Measurements from ENCODE around the gene GNAL.
"Not testable (repeated sequence)": the region's sequence is repeated elsewhere in the genome, so short reads cannot be mapped to it uniquely, and the experiment has no call there.

Gene GNAL

GRCh38 chr18:11688972-11689668 lies at the start of gene GNAL:
Gene GNAL, plus strand, starts transcription at chr18:11689264. Its CDS starts 300 bp downstream, at chr18:11689564.
- H3K4me3 ChIP-seq (ENCODE audit: low read depth, low read length), result no peak within 1 kb of the TSS
- no peak for TF ChIP-seq CTCF (IDR thresholded peaks at IDR 0.05; ENCODE audit: borderline replicate concordance, insufficient read depth, low read depth, low read length)

GRCh38 chr18:11647310-11647709 lies 41.8 kb upstream of the GNAL start:
- not testable (repeated sequence) for H3K4me3 ChIP-seq (ENCODE audit: low read depth, low read length)

GRCh38 chr18:11647804-11648203 lies 41.3 kb upstream of the GNAL start:
- H3K4me3 ChIP-seq (ENCODE audit: low read depth, low read length), result not testable (repeated sequence)

GRCh38 chr18:11649839-11650238 lies 39.2 kb upstream of the GNAL start:
- no peak overlapping the region for H3K4me3 ChIP-seq (ENCODE audit: low read depth, low read length)

GRCh38 chr18:11651899-11652298 lies 37.2 kb upstream of the GNAL start:
- TF ChIP-seq CTCF (IDR thresholded peaks at IDR 0.05; ENCODE audit: borderline replicate concordance, insufficient read depth, low read depth, low read length), result no peak
- H3K4me3 ChIP-seq (ENCODE audit: low read depth, low read length), result no peak overlapping the region

More at GRCh38 chr18:11649839-11650238, 39.2 kb upstream of the GNAL start:
- TF ChIP-seq CTCF (IDR thresholded peaks at IDR 0.05; ENCODE audit: borderline replicate concordance, insufficient read depth, low read depth, low read length), result no peak

- TF ChIP-seq CTCF (IDR thresholded peaks at IDR 0.05; ENCODE audit: borderline replicate concordance, insufficient read depth, low read depth, low read length), result no peak
Measured at GRCh38 chr18:11653521-11653920, 35.5 kb upstream of the GNAL start.

GRCh38 chr18:11654736-11655605 lies 34.1 kb upstream of the GNAL start:
- no peak overlapping the region for H3K4me3 ChIP-seq (ENCODE audit: low read depth, low read length)

More at GRCh38 chr18:11653521-11653920, 35.5 kb upstream of the GNAL start:
- H3K4me3 ChIP-seq (ENCODE audit: low read depth, low read length), result no peak overlapping the region

More at GRCh38 chr18:11654736-11655605, 34.1 kb upstream of the GNAL start:
- peak; percentile 78 for TF ChIP-seq CTCF (IDR thresholded peaks at IDR 0.05; ENCODE audit: borderline replicate concordance, insufficient read depth, low read depth, low read length)
